Cardiac muscle cell (in vitro differentiated cells and primary cell): ENCODE measurements around the gene ETDA. TPM values are rescaled to one million over a fixed set of nuclear protein-coding genes. Genes with fewer than 3 reads are reported as not detected.
"Not testable (repeated sequence)": the region's sequence is repeated elsewhere in the genome, so short reads cannot be mapped to it uniquely, and the experiment has no call there.

Experiments
- DNase-seq, 2 donors: peaks; one replicate each; pipeline versions ENCODE4 v3.0.0 to v3.0.0-alpha.2; 2010 to 2017; ENCODE audit warnings: low read depth in 1 of 2, low spot score in 1 of 2
- H3K27ac ChIP-seq: fragments of 200-600 bp; sonication (generic); 2 replicates; pipeline ENCODE4 v1.5.1; 2016
- H3K27me3 ChIP-seq: fragments of 200-600 bp; sonication (generic); 2 replicates; pipeline ENCODE4 v1.6.0; 2016; ENCODE audit warnings: control low read depth
- H3K36me3 ChIP-seq: fragments of 200-600 bp; sonication (generic); 2 replicates; pipeline ENCODE4 v1.5.1; 2016; ENCODE audit warnings: control low read depth
- H3K4me1 ChIP-seq: fragments of 200-600 bp; sonication (generic); 2 replicates; pipeline ENCODE4 v1.8.1; 2017; ENCODE audit warnings: low read depth, mild to moderate bottlenecking, mixed run types
- H3K4me3 ChIP-seq: fragments of 200-600 bp; sonication (generic); 2 replicates; pipeline ENCODE4 v1.5.1; 2016; ENCODE audit warnings: mild to moderate bottlenecking
- H3K9me3 ChIP-seq: fragments of 200-600 bp; sonication (generic); 2 replicates; pipeline ENCODE4 v1.5.1; 2017; ENCODE audit warnings: low read depth, mild to moderate bottlenecking, control low read depth
- CTCF ChIP-seq: IDR thresholded peaks from 2 replicates; pipeline ENCODE4 v1.5.1; 2012; ENCODE audit warnings: low read depth, mild to moderate bottlenecking, low read length
- polyA plus RNA-seq: library from polyadenylated mRNA; unstranded; fragments of >200 nt; fragmentation: Nextera tagmentation; extraction: Ambion mirVana; gene quantifications from 2 replicates; pipeline ENCODE4 v1.2.1, GENCODE V29; 2016
- total RNA-seq: library from RNA; depleted of rRNA; stranded (reverse); fragments of >200 nt; gene quantifications from 2 replicates; pipeline ENCODE4 v1.2.3, GENCODE V29; 2016

The ETDA gene
- total RNA-seq (not detected in 2 replicates), polyA plus RNA-seq (not detected in 2 replicates)

GRCh38 chrX:135252011-135252518 is at the start of gene ETDA:
ETDA (plus strand) TSS chrX:135252061; CDS start chrX:135253277, 1,216 bp downstream.
- not testable (repeated sequence) for H3K27ac ChIP-seq, H3K27me3 ChIP-seq, H3K9me3 ChIP-seq, H3K4me1 ChIP-seq, H3K4me3 ChIP-seq, H3K36me3 ChIP-seq, DNase-seq

DNA sequence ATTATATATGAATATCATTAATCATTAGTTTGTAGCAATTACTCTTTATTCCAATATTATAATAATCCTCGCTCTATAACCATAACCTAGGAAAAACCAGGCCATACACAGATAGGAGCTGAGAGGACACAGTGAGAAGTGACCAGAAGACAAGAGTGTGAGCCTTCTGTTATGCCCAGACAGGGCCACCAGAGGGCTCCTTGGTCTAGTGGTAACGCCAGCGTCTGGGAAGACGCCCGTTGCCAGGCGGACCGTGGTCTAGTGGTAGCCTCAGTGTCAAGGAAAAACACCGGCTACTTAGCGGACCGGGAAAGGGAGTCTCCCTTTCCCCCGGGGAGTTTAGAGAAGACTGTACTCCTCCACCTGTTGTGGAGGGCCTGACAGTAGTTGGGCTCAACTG is 45.4 kb upstream of the ETDA start:
- not testable (repeated sequence) for H3K9me3 ChIP-seq, H3K27ac ChIP-seq, H3K4me3 ChIP-seq, H3K36me3 ChIP-seq, H3K4me1 ChIP-seq, H3K27me3 ChIP-seq
- TF ChIP-seq CTCF: peak; percentile 29
- DNase-seq: peak in 1 of 2 donors; percentile 3

DNA sequence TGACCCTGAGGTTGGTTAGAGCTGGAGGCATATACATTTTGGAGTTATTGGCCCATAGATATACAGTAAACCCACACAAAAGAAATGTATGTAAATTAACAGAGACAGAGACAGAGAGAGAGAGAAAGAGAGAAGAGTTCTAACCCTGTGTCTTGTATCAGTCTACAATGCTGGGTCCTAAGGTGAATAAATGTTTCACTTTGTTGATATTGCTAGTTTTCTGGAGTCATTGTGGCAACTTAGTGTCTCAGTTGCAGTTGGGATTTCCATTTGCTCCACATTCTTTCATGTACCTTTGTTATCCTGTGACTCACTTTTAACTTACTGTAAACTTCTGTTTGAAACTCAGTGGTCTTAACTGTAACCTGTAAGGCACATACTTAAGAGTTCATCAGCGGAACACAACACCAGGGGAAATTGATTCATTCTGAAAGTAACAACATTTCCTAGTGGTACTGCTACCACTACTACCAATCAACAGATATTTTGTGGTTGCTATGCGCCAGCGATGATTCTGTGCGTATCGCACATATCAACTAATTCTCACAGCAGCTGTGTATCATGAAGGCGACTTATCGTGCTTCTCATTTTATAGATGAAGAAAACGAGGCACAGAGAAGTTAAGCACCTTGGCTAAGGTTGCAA is 38.5 kb upstream of the ETDA start:
- TF ChIP-seq CTCF: no peak
- no peak overlapping the region for H3K4me3 ChIP-seq
- DNase-seq: no peak
- no peaks in the 10 kb centered on the region for H3K27me3 ChIP-seq
- no peaks in the 10 kb centered on the region for H3K36me3 ChIP-seq
- no peaks in the 10 kb centered on the region for H3K9me3 ChIP-seq
- H3K27ac ChIP-seq: no peak overlapping the region
- no peaks in the 10 kb centered on the region for H3K4me1 ChIP-seq

DNA sequence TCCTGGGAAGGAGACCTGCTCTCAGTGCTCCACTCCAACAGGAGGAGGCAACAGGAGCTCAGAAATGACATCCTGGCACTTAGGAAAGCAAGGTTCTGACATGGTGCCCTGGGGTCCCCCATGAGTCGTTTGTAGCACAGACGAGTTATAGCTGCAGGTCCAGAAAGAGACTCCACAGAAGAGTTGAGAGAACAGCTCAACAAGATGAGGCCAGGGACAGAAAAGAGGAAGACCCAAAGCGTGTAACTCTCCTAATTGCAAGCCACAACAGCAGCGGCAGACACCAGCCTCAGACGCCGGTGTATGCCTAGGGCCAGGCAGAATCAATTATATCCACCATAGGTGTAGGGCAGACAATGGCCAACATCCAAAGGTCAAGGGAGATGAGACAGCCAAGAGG is 5.9 kb upstream of the ETDA start:
- not testable (repeated sequence) for H3K9me3 ChIP-seq, DNase-seq

DNA sequence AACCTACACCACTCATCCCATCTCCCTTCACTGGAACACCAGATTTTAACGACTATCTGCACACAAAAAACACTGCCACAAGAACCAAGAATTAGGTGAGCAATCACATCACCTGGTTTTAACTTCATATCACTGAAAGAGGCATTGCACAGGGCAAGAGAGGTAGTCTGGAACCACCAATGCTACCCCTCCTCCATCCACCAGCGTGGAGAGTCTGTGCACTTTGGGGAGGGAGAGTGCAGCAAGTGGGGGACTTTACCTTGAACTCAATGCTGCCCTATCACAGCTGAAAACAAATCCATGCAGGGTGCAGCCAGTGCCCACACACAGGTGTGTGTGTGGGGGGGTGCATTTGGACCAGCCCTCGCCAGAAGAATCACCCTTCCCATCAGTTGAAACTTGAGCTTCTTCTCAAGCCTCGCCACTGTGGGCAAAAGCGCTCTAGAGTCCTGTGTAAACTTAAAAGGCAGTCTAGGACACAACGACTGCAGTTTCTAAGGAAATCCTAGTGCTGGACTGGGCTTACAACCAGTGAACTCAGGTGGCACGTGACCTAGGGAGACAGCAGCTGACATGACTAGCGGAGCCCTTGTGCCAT is 4.3 kb downstream of the ETDA start:
- DNase-seq, H3K27me3 ChIP-seq, H3K4me3 ChIP-seq, H3K36me3 ChIP-seq, H3K4me1 ChIP-seq, H3K9me3 ChIP-seq, H3K27ac ChIP-seq: not testable (repeated sequence)

More for the DNA sequence above, 5.9 kb upstream of the ETDA start:
- H3K4me1 ChIP-seq, H3K4me3 ChIP-seq, H3K27ac ChIP-seq, H3K36me3 ChIP-seq, H3K27me3 ChIP-seq: not testable (repeated sequence)

DNA sequence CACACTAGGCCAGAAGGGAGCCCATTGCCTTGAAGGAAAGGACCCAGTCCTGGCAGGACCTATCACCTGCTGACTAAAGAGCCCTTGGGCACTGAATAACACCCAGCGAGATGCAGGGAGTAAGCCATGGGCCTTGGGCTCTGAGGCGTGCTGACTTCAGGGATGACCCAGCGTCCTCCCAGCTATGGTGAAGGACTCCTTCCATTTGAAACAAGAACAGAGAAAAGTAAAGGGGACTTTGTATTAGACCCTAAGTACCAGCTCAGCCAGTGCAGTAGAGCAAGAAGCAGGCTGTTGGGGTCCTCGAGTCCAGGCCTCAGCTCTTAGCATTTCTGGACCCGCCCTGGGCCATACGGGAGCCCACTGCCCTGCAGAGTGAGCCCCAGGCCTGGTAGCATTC is 5.1 kb downstream of the ETDA start:
- no peaks in the 10 kb centered on the region for H3K9me3 ChIP-seq
- H3K27me3 ChIP-seq: no peaks in the 10 kb centered on the region
- no peak overlapping the region for H3K27ac ChIP-seq

More for the DNA sequence above, 5.1 kb downstream of the ETDA start:
- DNase-seq: no peak
- TF ChIP-seq CTCF: no peak
- H3K4me3 ChIP-seq: no peak overlapping the region
- H3K4me1 ChIP-seq: no peaks in the 10 kb centered on the region
- H3K36me3 ChIP-seq: no peaks in the 10 kb centered on the region
